ENCODE data around the gene NKAIN2. TPM values are rescaled to one million over a fixed set of nuclear protein-coding genes. Genes with fewer than 3 reads are reported as not detected.
A peak's percentile ranks its signal among the peaks of the same experiment; 100 is the strongest.

Gene NKAIN2
- total and polyA plus RNA-seq, 2 experiments from 2014 or later: 0.22 TPM; not detected in 1

- Histone ChIP-seq H3K27ac (no peak overlapping the region), H3K4me3 (no peak overlapping the region)
- TF ChIP-seq, protein P1, sequence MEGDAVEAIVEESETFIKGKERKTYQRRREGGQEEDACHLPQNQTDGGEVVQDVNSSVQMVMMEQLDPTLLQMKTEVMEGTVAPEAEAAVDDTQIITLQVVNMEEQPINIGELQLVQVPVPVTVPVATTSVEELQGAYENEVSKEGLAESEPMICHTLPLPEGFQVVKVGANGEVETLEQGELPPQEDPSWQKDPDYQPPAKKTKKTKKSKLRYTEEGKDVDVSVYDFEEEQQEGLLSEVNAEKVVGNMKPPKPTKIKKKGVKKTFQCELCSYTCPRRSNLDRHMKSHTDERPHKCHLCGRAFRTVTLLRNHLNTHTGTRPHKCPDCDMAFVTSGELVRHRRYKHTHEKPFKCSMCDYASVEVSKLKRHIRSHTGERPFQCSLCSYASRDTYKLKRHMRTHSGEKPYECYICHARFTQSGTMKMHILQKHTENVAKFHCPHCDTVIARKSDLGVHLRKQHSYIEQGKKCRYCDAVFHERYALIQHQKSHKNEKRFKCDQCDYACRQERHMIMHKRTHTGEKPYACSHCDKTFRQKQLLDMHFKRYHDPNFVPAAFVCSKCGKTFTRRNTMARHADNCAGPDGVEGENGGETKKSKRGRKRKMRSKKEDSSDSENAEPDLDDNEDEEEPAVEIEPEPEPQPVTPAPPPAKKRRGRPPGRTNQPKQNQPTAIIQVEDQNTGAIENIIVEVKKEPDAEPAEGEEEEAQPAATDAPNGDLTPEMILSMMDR (IDR thresholded peaks at IDR 0.05; ENCODE audit: low read depth, low read length): no peak
These were observed 153.0 kb downstream of the NKAIN2 start for GRCh38 chr6:123956492-123957139.

GRCh38 chr6:123962508-123962907, 158.8 kb downstream of the NKAIN2 start:
- TF ChIP-seq, protein P1 (IDR thresholded peaks at IDR 0.05; ENCODE audit: low read depth, low read length): no peak
- no peak overlapping the region for H3K4me3 ChIP-seq
- H3K9me3 ChIP-seq (ENCODE audit: low read depth): no peaks in the 10 kb centered on the region
- DNase-seq (ENCODE audit: low read depth in 1 of 2, low spot score in 1 of 2): peak in 1 of 2 donors; percentile 28
- no peaks in the 10 kb centered on the region for H3K36me3 ChIP-seq
- H3K4me1 ChIP-seq (ENCODE audit: low read depth): no peaks in the 10 kb centered on the region
- H3K27ac ChIP-seq: no peak overlapping the region
- peaks cover 17% of the 10 kb centered on the region for H3K27me3 ChIP-seq

More at GRCh38 chr6:123956492-123957139, 153.0 kb downstream of the NKAIN2 start:
- no peak for DNase-seq (ENCODE audit: low read depth in 1 of 2, low spot score in 1 of 2)
- H3K27me3 ChIP-seq: peaks cover 9% of the 10 kb centered on the region
- no peaks in the 10 kb centered on the region for H3K36me3 ChIP-seq
- no peaks in the 10 kb centered on the region for H3K4me1 ChIP-seq (ENCODE audit: low read depth)
- no peaks in the 10 kb centered on the region for H3K9me3 ChIP-seq (ENCODE audit: low read depth)

GRCh38 chr6:123965894-123966293, 162.2 kb downstream of the NKAIN2 start:
- H3K4me1 ChIP-seq (ENCODE audit: low read depth): no peaks in the 10 kb centered on the region
- peak; percentile 5 to 63 for DNase-seq (ENCODE audit: low read depth in 1 of 2, low spot score in 1 of 2)
- H3K4me3 ChIP-seq: no peak overlapping the region
- TF ChIP-seq, protein P1 (IDR thresholded peaks at IDR 0.05; ENCODE audit: low read depth, low read length): no peak
- H3K36me3 ChIP-seq: no peaks in the 10 kb centered on the region
- no peaks in the 10 kb centered on the region for H3K9me3 ChIP-seq (ENCODE audit: low read depth)
- H3K27me3 ChIP-seq: peaks cover 14% of the 10 kb centered on the region
- H3K27ac ChIP-seq: no peak overlapping the region

DNA sequence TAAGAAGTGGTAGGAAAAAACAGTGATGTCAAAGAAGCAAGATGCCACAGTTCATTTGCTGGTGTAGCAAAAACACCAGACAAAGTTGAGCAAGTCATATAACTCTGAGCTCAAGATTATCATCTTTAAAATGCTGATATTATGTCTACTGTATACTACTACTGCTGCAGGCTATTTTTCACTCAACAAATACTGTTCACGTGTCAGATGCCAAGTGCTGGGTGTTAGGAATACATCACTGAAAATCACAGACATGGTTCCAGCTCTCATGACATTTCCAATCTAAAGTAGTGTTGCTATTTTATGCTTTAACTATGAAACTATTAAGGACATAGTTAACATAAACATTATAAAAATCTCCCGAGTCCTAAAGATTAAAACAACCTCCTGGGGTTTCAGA, 163.0 kb downstream of the NKAIN2 start:
- Histone ChIP-seq H3K4me3 (no peak overlapping the region), H3K27me3 (peaks cover 8% of the 10 kb centered on the region), H3K27ac (no peak overlapping the region), H3K4me1 (ENCODE audit: low read depth) (no peaks in the 10 kb centered on the region), H3K36me3 (no peaks in the 10 kb centered on the region), H3K9me3 (ENCODE audit: low read depth) (no peaks in the 10 kb centered on the region)
- DNase-seq (ENCODE audit: low read depth in 1 of 2, low spot score in 1 of 2): no peak
- TF ChIP-seq, protein P1 (IDR thresholded peaks at IDR 0.05; ENCODE audit: low read depth, low read length): no peak

DNA sequence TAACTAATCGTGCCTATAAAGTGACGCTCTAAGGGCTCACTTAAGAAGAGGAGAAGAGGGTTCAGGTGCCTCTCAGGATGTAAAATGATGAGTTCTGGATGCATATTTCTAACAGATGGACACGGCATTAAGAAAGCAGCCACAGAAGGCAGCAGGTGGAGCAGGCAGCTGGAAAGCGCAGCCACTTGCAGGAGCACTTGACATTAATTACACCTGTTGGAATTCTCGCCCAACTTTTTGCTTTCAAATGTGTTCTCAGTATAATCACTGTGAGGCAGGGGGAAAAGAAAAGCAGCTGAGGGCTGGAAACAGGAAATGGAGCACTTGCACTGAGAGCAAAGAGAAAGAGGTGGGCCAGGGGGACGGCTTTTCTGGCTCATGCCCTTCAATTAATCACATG, 164.2 kb downstream of the NKAIN2 start:
- no peaks in the 10 kb centered on the region for H3K9me3 ChIP-seq (ENCODE audit: low read depth)
- no peak overlapping the region for H3K27ac ChIP-seq
- DNase-seq (ENCODE audit: low read depth in 1 of 2, low spot score in 1 of 2): peak in 1 of 2 donors; percentile 3
- no peak overlapping the region for H3K4me3 ChIP-seq
- TF ChIP-seq, protein P1 (IDR thresholded peaks at IDR 0.05; ENCODE audit: low read depth, low read length): no peak
- peaks cover 3% of the 10 kb centered on the region for H3K27me3 ChIP-seq
- no peaks in the 10 kb centered on the region for H3K4me1 ChIP-seq (ENCODE audit: low read depth)
- H3K36me3 ChIP-seq: no peaks in the 10 kb centered on the region

All from cardiac muscle cell (in vitro differentiated cells and primary cell).